PC-3 (cell line): ENCODE measurements around the gene LNPEP. TPM values are rescaled to one million over a fixed set of nuclear protein-coding genes. Genes with fewer than 3 reads are reported as not detected.

Experiments used
- ATAC-seq: fragments of 200-7000 bp; cut with Tn5 transposase; 2 replicates; pipeline ENCODE4 v1.9.1; 2020; ENCODE audit warnings: mild to moderate bottlenecking, moderate library complexity
- BruUV-seq: library from RNA; stranded (reverse); fragments of 400-500 nt; replicated peaks from 2 replicates; lab custom pipeline; 2021; lab: Mats Ljungman, UMichigan
- CTCF ChIA-PET: fragments of 300-600 bp; sonication (Branson Sonifier 250); formaldehyde crosslinking; loops from one replicate; lab custom pipeline; 2022; ENCODE audit warnings: antibody characterized with exemption; lab: Charles Lee
- POLR2A ChIA-PET: fragments of 300-600 bp; sonication (Branson Sonifier 250); formaldehyde crosslinking; loops from one replicate; lab custom pipeline; 2022; ENCODE audit warnings: antibody characterized with exemption; ENCODE audit not compliant: unreplicated experiment; lab: Charles Lee
- DNase-seq: peaks from one replicate; pipeline ENCODE4 v3.0.0-alpha.2; 2015
- H2AFZ ChIP-seq: fragments of 300-600 bp; sonication (generic); 2 replicates; pipeline ENCODE4 v1.6.0; 2016; ENCODE audit warnings: antibody characterized with exemption, low read length
- H3F3A ChIP-seq: fragments of 300-600 bp; sonication (generic); one replicate; pipeline ENCODE4 v1.6.0; 2017; ENCODE audit warnings: antibody characterized with exemption, low read length, control low read depth, mild to moderate bottlenecking; ENCODE audit not compliant: unreplicated experiment
- H3K27ac ChIP-seq: fragments of 300-600 bp; sonication (generic); 2 replicates; pipeline ENCODE4 v1.5.1; 2016; ENCODE audit warnings: mild to moderate bottlenecking, low read length
- H3K27me3 ChIP-seq: fragments of 300-600 bp; sonication (generic); 2 replicates; pipeline ENCODE4 v1.6.1; 2016; ENCODE audit warnings: low read length, mixed read lengths
- H3K36me3 ChIP-seq: fragments of 300-600 bp; sonication (generic); 2 replicates; pipeline ENCODE4 v1.6.1; 2016; ENCODE audit warnings: low read depth, mixed run types, low read length, mixed read lengths
- H3K4me1 ChIP-seq: fragments of 300-600 bp; sonication (generic); 2 replicates; pipeline ENCODE4 v1.5.1; 2016; ENCODE audit warnings: low read length; ENCODE audit not compliant: insufficient read depth
- H3K4me2 ChIP-seq: fragments of 300-600 bp; sonication (generic); 2 replicates; pipeline ENCODE4 v1.6.0; 2016; ENCODE audit warnings: low read length
- H3K4me3 ChIP-seq: fragments of 300-600 bp; sonication (generic); 2 replicates; pipeline ENCODE4 v1.5.1; 2016; ENCODE audit warnings: mild to moderate bottlenecking, low read length, mixed read lengths
- H3K79me2 ChIP-seq: fragments of 300-600 bp; sonication (generic); 2 replicates; pipeline ENCODE4 v1.6.1; 2017; ENCODE audit warnings: low read length, mixed read lengths
- H3K9ac ChIP-seq: fragments of 300-600 bp; sonication (generic); 2 replicates; pipeline ENCODE4 v1.6.0; 2016; ENCODE audit warnings: mild to moderate bottlenecking, low read length
- H3K9me2 ChIP-seq: fragments of 300-600 bp; sonication (generic); replicated peaks from 2 replicates; pipeline ENCODE4 v1.6.1; 2016; ENCODE audit warnings: mixed run types, low read length, mixed read lengths
- H3K9me3 ChIP-seq: fragments of 300-600 bp; sonication (generic); 2 replicates; pipeline ENCODE4 v1.6.1; 2016; ENCODE audit warnings: low read length, mixed read lengths
- H4K20me1 ChIP-seq: fragments of 300-600 bp; sonication (generic); 2 replicates; pipeline ENCODE4 v1.6.1; 2016; ENCODE audit warnings: low read length, mixed read lengths
- CTCF ChIP-seq: fragments of 300-600 bp; sonication (generic); conservative IDR thresholded peaks from 2 replicates; pipeline ENCODE4 v1.5.1; 2017; ENCODE audit warnings: antibody characterized with exemption, low read depth, mild to moderate bottlenecking, low read length
- EZH2 ChIP-seq: fragments of 300-600 bp; sonication (generic); IDR thresholded peaks from one replicate; pipeline ENCODE4 v1.6.1; 2017; ENCODE audit warnings: antibody characterized with exemption, mild to moderate bottlenecking, low read length; ENCODE audit not compliant: unreplicated experiment
- EZH2phosphoT487 ChIP-seq: fragments of 300-600 bp; sonication (generic); IDR thresholded peaks from 2 replicates; pipeline ENCODE4 v1.6.1; 2018; ENCODE audit warnings: mild to moderate bottlenecking, antibody characterized with exemption, low read length, borderline replicate concordance
- intact Hi-C: fragments of 100-400 bp; cut with micrococcal nuclease; formaldehyde crosslinking; loops from 2 replicates; pipeline ENCODE4 v1.9.0; 2023
- total RNA-seq: library from RNA; depleted of rRNA; stranded (reverse); fragments of >200 nt; gene quantifications from 2 replicates; pipeline ENCODE4 v1.2.3, GENCODE V29; 2014

The LNPEP gene
- total RNA-seq, 1 experiment from 2014 or later, result 11.1 TPM

- Histone ChIP-seq H3K27me3 (no peaks in the 10 kb centered on the region), H3K4me1 (peaks cover 4% of the 10 kb centered on the region; the same call in 1 of the 2 replicates), H3K4me2 (no peak overlapping the region), H3K36me3 (no peaks in the 10 kb centered on the region), H3K4me3 (no peak overlapping the region), H3F3A (no peaks in the 10 kb centered on the region), H3K27ac (no peak overlapping the region), H4K20me1 (no peaks in the 10 kb centered on the region), H3K79me2 (peaks cover 53% of the 10 kb centered on the region), H3K9ac (no peak overlapping the region), H3K9me3 (no peaks in the 10 kb centered on the region), H3K9me2 (no peaks in the 10 kb centered on the region), H2AFZ (no peak overlapping the region)
- intact Hi-C loops, result no loop called here
- TF ChIP-seq EZH2, result no peak
- no peak for TF ChIP-seq CTCF
- no peak for TF ChIP-seq EZH2phosphoT487
- no peak for DNase-seq
- ChIA-PET CTCF (no interaction called here), POLR2A (no interaction called here)
- no peak for ATAC-seq
- no TSS peak for BruUV-seq
Observed at GRCh38 chr5:96946381-96946780, 10.5 kb downstream of the LNPEP start.

- intact Hi-C loops, result no loop called here
- H3K9me2 ChIP-seq, result no peaks in the 10 kb centered on the region
- H2AFZ ChIP-seq, result no peak overlapping the region
- H3K27ac ChIP-seq, result no peak overlapping the region
- ATAC-seq (no peak), DNase-seq (no peak)
- H3K9ac ChIP-seq, result no peak overlapping the region
- POLR2A ChIA-PET, result no interaction called here
- no peak overlapping the region for H3K4me3 ChIP-seq
- H3K27me3 ChIP-seq, result no peaks in the 10 kb centered on the region
- no peaks in the 10 kb centered on the region for H3K4me1 ChIP-seq
- no peaks in the 10 kb centered on the region for H3K36me3 ChIP-seq
- TF ChIP-seq EZH2 (no peak), CTCF (no peak), EZH2phosphoT487 (no peak)
- BruUV-seq, result no TSS peak
- H3K79me2 ChIP-seq, result peaks cover 30% of the 10 kb centered on the region
- H4K20me1 ChIP-seq, result no peaks in the 10 kb centered on the region
- H3K4me2 ChIP-seq, result no peak overlapping the region
- CTCF ChIA-PET, result no interaction called here
- H3K9me3 ChIP-seq, result no peaks in the 10 kb centered on the region
- H3F3A ChIP-seq, result no peaks in the 10 kb centered on the region
Observed at GRCh38 chr5:96952118-96952750, 16.4 kb downstream of the LNPEP start.

- ChIA-PET CTCF (no interaction called here), POLR2A (no interaction called here)
- no TSS peak for BruUV-seq
- Histone ChIP-seq H3K9ac (no peak overlapping the region), H3K9me3 (no peaks in the 10 kb centered on the region), H4K20me1 (no peaks in the 10 kb centered on the region), H3K36me3 (no peaks in the 10 kb centered on the region), H3K27ac (no peak overlapping the region), H3K4me2 (no peak overlapping the region), H3K9me2 (no peaks in the 10 kb centered on the region), H3K27me3 (no peaks in the 10 kb centered on the region), H3K4me1 (no peaks in the 10 kb centered on the region), H3F3A (no peaks in the 10 kb centered on the region), H2AFZ (no peak overlapping the region), H3K4me3 (no peak overlapping the region), H3K79me2 (peaks cover 31% of the 10 kb centered on the region)
- intact Hi-C loops, result no loop called here
- DNase-seq, result no peak
- TF ChIP-seq EZH2phosphoT487, result no peak
- no peak for TF ChIP-seq EZH2
- no peak for TF ChIP-seq CTCF
- no peak for ATAC-seq
Observed at GRCh38 chr5:96952974-96953730, 17.3 kb downstream of the LNPEP start.
